Measurements from ENCODE around the gene SLC40A1.

The SLC40A1 gene

GRCh38 chr2:189541591-189541990 lies 39.0 kb downstream of the SLC40A1 start:
- Histone ChIP-seq H3K4me2 (ENCODE audit: low read length) (no peak overlapping the region), H3K27ac (ENCODE audit: low read length) (no peak overlapping the region)

GRCh38 chr2:189540551-189540950 lies 40.0 kb downstream of the SLC40A1 start:
- Histone ChIP-seq H3K9me3 (ENCODE audit: insufficient read depth, low read length) (no peaks in the 10 kb centered on the region), H3K4me2 (ENCODE audit: low read length) (no peak overlapping the region), H3K79me2 (ENCODE audit: low read length) (no peaks in the 10 kb centered on the region), H3K27ac (ENCODE audit: low read length) (no peak overlapping the region), H2AFZ (ENCODE audit: low read depth, low read length) (no peak overlapping the region), H3K4me3 (ENCODE audit: low read length) (no peak overlapping the region), H3K27me3 (ENCODE audit: low read depth, low read length) (no peaks in the 10 kb centered on the region; the same call in 1 of the 2 replicates), H3K36me3 (replicated peaks; ENCODE audit: low read depth, low read length) (no peaks in the 10 kb centered on the region), H4K20me1 (ENCODE audit: insufficient read depth, low read length) (no peaks in the 10 kb centered on the region), H3K9ac (ENCODE audit: low read length) (no peak overlapping the region), H3K4me1 (ENCODE audit: low read length) (no peaks in the 10 kb centered on the region)
- TF ChIP-seq CTCF (IDR thresholded peaks at IDR 0.05; ENCODE audit: low read depth, low read length), result no peak
- no peak for TF ChIP-seq EZH2phosphoT487 (IDR thresholded peaks at IDR 0.05; ENCODE audit: low read depth)

More at GRCh38 chr2:189541591-189541990, 39.0 kb downstream of the SLC40A1 start:
- Histone ChIP-seq H3K27me3 (ENCODE audit: low read depth, low read length) (no peaks in the 10 kb centered on the region; the same call in 1 of the 2 replicates), H3K4me3 (ENCODE audit: low read length) (no peak overlapping the region), H3K4me1 (ENCODE audit: low read length) (no peaks in the 10 kb centered on the region), H3K79me2 (ENCODE audit: low read length) (no peaks in the 10 kb centered on the region), H3K36me3 (replicated peaks; ENCODE audit: low read depth, low read length) (no peaks in the 10 kb centered on the region), H2AFZ (ENCODE audit: low read depth, low read length) (no peak overlapping the region), H3K9ac (ENCODE audit: low read length) (no peak overlapping the region), H3K9me3 (ENCODE audit: insufficient read depth, low read length) (no peaks in the 10 kb centered on the region), H4K20me1 (ENCODE audit: insufficient read depth, low read length) (no peaks in the 10 kb centered on the region)
- TF ChIP-seq CTCF (IDR thresholded peaks at IDR 0.05; ENCODE audit: low read depth, low read length), result no peak
- TF ChIP-seq EZH2phosphoT487 (IDR thresholded peaks at IDR 0.05; ENCODE audit: low read depth), result no peak

GRCh38 chr2:189538402-189538801 lies 42.2 kb downstream of the SLC40A1 start:
- H3K9ac ChIP-seq (ENCODE audit: low read length), result no peak overlapping the region

GRCh38 chr2:189536830-189537229 lies 43.8 kb downstream of the SLC40A1 start:
- no peaks in the 10 kb centered on the region; the same call in 1 of the 2 replicates for H3K27me3 ChIP-seq (ENCODE audit: low read depth, low read length)
- H3K36me3 ChIP-seq (replicated peaks; ENCODE audit: low read depth, low read length), result no peaks in the 10 kb centered on the region
- H3K9ac ChIP-seq (ENCODE audit: low read length), result no peak overlapping the region
- H3K4me1 ChIP-seq (ENCODE audit: low read length), result no peaks in the 10 kb centered on the region
- no peak for TF ChIP-seq EZH2phosphoT487 (IDR thresholded peaks at IDR 0.05; ENCODE audit: low read depth)
- no peak for TF ChIP-seq CTCF (IDR thresholded peaks at IDR 0.05; ENCODE audit: low read depth, low read length)
- H3K27ac ChIP-seq (ENCODE audit: low read length), result no peak overlapping the region
- H3K9me3 ChIP-seq (ENCODE audit: insufficient read depth, low read length), result no peaks in the 10 kb centered on the region
- no peaks in the 10 kb centered on the region for H3K79me2 ChIP-seq (ENCODE audit: low read length)
- H2AFZ ChIP-seq (ENCODE audit: low read depth, low read length), result no peak overlapping the region
- no peaks in the 10 kb centered on the region for H4K20me1 ChIP-seq (ENCODE audit: insufficient read depth, low read length)
- no peak overlapping the region for H3K4me3 ChIP-seq (ENCODE audit: low read length)
- H3K4me2 ChIP-seq (ENCODE audit: low read length), result no peak overlapping the region

More at GRCh38 chr2:189538402-189538801, 42.2 kb downstream of the SLC40A1 start:
- H4K20me1 ChIP-seq (ENCODE audit: insufficient read depth, low read length), result no peaks in the 10 kb centered on the region
- H3K27me3 ChIP-seq (ENCODE audit: low read depth, low read length), result no peaks in the 10 kb centered on the region; the same call in 1 of the 2 replicates
- no peak overlapping the region for H3K27ac ChIP-seq (ENCODE audit: low read length)
- no peaks in the 10 kb centered on the region for H3K79me2 ChIP-seq (ENCODE audit: low read length)
- no peaks in the 10 kb centered on the region for H3K9me3 ChIP-seq (ENCODE audit: insufficient read depth, low read length)
- H3K4me3 ChIP-seq (ENCODE audit: low read length), result no peak overlapping the region
- no peak overlapping the region for H2AFZ ChIP-seq (ENCODE audit: low read depth, low read length)
- H3K4me2 ChIP-seq (ENCODE audit: low read length), result no peak overlapping the region
- H3K36me3 ChIP-seq (replicated peaks; ENCODE audit: low read depth, low read length), result no peaks in the 10 kb centered on the region
- TF ChIP-seq CTCF (IDR thresholded peaks at IDR 0.05; ENCODE audit: low read depth, low read length) (no peak), EZH2phosphoT487 (IDR thresholded peaks at IDR 0.05; ENCODE audit: low read depth) (no peak)
- no peaks in the 10 kb centered on the region for H3K4me1 ChIP-seq (ENCODE audit: low read length)

Data from OCI-LY3 (cell line).